GM23338 (cell line): Measurements from ENCODE around the gene TAGLN.

ENCODE experiments used
- CREB1 ChIP-seq: fragments of 250-450 bp; sonication (Bioruptor Pico); IDR thresholded peaks from 2 replicates; pipeline ENCODE4 v1.5.0; 2020; ENCODE audit warnings: low read depth, mild to moderate bottlenecking, moderate library complexity
- CTCF ChIP-seq, 2 experiments: fragments of 200-600 bp in 1 of 2; sonication (generic) in 1 of 2; conservative IDR thresholded peaks; 2 replicates each; pipeline versions ENCODE4 v1.5.1 to v1.6.1; 2016 to 2017; ENCODE audit warnings: antibody characterized with exemption in 2 of 2, low read depth in 2 of 2, mild to moderate bottlenecking in 2 of 2, moderate library complexity in 1 of 2
- ETS1 ChIP-seq: IDR thresholded peaks from 2 replicates; pipeline ENCODE4 v1.6.1; 2016; ENCODE audit warnings: antibody characterized with exemption
- EZH2 ChIP-seq: fragments of 200-600 bp; sonication (generic); IDR thresholded peaks from one replicate; pipeline ENCODE4 v1.8.0; 2017; ENCODE audit warnings: antibody characterized with exemption, mild to moderate bottlenecking, low read depth; ENCODE audit not compliant: unreplicated experiment
- EZH2phosphoT487 ChIP-seq: fragments of 200-600 bp; sonication (generic); IDR thresholded peaks from one replicate; pipeline ENCODE4 v1.8.1; 2018; ENCODE audit warnings: antibody characterized with exemption; ENCODE audit not compliant: unreplicated experiment
- JUNB ChIP-seq: IDR thresholded peaks from one replicate; pipeline ENCODE4 v1.6.1; 2016; ENCODE audit warnings: antibody characterized with exemption; ENCODE audit not compliant: unreplicated experiment
- NANOG ChIP-seq: IDR thresholded peaks from 2 replicates; pipeline ENCODE4 v1.6.1; 2016; ENCODE audit warnings: antibody characterized with exemption, borderline replicate concordance
- POLR2AphosphoS5 ChIP-seq: IDR thresholded peaks from 2 replicates; pipeline ENCODE4 v1.6.1; 2016; ENCODE audit warnings: antibody characterized with exemption, low read depth
- STAT1 ChIP-seq: IDR thresholded peaks from one replicate; pipeline ENCODE4 v1.6.1; 2016; ENCODE audit warnings: antibody characterized with exemption; ENCODE audit not compliant: unreplicated experiment
- ZNF114 ChIP-seq: fragments of 250-450 bp; sonication (Bioruptor Pico); IDR thresholded peaks from 2 replicates; pipeline ENCODE4 v1.5.0; 2020; ENCODE audit warnings: mild to moderate bottlenecking, moderate library complexity
- ZNF462 ChIP-seq: fragments of 250-450 bp; sonication (Bioruptor Pico); IDR thresholded peaks from 2 replicates; pipeline ENCODE4 v1.5.0; 2020; ENCODE audit warnings: mild to moderate bottlenecking, moderate library complexity
- TF ChIP-seq, protein P1 (sequence below): IDR thresholded peaks from one replicate; pipeline ENCODE4 v1.6.1; 2018; ENCODE audit warnings: antibody characterized with exemption; ENCODE audit not compliant: unreplicated experiment

DNA sequence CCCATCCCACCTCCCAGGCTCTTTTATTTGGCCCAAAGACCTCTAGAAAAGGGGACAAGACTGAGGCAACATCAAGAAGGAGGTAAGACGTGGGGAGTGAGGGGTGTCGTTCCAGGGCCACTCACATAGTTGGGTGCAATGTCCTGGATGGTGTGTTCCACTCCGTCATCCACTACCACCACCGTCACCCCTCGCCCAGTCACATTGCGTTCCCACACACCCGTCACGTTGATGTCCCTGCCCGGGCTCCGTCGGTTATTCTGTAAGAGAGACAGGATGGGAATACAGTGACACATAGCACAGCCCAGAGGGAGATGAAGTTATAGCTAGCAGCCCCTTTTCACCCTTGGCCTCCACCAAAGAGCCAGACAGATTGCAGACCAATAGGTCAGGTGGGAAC, 28.9 kb downstream of the TAGLN start:
- TF ChIP-seq CTCF (conservative IDR thresholded peaks at IDR 0.05; ENCODE audit: low read depth in 2 of 2) (no peak), EZH2 (no peak), STAT1 (no peak), EZH2phosphoT487 (no peak), ETS1 (no peak), POLR2AphosphoS5 (no peak), JUNB (no peak), CREB1 (CRISPR knock-in tag) (no peak), ZNF114 (no peak), ZNF462 (CRISPR knock-in tag) (no peak), NANOG (no peak)
- TF ChIP-seq, protein P1, sequence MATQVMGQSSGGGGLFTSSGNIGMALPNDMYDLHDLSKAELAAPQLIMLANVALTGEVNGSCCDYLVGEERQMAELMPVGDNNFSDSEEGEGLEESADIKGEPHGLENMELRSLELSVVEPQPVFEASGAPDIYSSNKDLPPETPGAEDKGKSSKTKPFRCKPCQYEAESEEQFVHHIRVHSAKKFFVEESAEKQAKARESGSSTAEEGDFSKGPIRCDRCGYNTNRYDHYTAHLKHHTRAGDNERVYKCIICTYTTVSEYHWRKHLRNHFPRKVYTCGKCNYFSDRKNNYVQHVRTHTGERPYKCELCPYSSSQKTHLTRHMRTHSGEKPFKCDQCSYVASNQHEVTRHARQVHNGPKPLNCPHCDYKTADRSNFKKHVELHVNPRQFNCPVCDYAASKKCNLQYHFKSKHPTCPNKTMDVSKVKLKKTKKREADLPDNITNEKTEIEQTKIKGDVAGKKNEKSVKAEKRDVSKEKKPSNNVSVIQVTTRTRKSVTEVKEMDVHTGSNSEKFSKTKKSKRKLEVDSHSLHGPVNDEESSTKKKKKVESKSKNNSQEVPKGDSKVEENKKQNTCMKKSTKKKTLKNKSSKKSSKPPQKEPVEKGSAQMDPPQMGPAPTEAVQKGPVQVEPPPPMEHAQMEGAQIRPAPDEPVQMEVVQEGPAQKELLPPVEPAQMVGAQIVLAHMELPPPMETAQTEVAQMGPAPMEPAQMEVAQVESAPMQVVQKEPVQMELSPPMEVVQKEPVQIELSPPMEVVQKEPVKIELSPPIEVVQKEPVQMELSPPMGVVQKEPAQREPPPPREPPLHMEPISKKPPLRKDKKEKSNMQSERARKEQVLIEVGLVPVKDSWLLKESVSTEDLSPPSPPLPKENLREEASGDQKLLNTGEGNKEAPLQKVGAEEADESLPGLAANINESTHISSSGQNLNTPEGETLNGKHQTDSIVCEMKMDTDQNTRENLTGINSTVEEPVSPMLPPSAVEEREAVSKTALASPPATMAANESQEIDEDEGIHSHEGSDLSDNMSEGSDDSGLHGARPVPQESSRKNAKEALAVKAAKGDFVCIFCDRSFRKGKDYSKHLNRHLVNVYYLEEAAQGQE = no peak
